ENCODE measurements around the gene RAMP2. TPM values are rescaled to one million over a fixed set of nuclear protein-coding genes. Genes with fewer than 3 reads are reported as not detected.

Gene RAMP2
- total and polyA plus RNA-seq, 2 of the 13 experiments (the other 11 are each of a cell fraction or from before 2014, with no cell fraction given): 1.4 to 5.2 TPM

DNA sequence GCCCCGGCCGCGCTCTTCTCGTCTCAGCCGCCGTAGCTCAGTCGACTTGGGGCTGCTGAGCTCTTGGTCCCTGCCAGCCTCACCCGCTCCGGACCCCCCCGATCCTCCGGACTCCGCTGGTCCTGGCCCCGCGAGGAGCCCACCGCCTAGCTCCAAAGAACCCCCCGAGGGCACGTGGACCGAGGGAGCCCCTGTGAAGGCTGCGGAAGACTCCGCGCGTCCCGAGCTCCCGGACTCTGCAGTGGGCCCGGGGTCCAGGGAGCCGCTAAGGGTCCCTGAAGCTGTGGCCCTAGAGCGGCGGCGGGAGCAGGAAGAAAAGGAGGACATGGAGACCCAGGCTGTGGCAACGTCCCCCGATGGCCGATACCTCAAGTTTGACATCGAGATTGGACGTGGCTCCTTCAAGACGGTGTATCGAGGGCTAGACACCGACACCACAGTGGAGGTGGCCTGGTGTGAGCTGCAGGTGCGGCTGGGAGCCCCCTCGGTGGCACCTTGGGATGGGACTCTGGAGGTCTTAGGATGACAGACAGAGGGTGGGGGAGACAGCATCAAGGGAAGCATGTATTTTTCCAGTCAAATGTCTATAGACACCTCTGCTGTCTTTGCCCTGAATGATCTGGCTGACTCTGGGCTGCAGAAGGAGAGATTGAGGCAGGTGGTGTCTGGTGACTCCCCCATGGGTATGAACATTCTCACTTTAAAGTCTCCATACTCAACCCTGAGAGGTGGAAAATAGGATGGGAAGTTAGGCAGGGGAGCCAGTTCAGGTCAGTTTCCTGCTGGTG lies 20.0 kb downstream of the RAMP2 start (continued):
- TF ChIP-seq PAX8 (CRISPR knock-in tag; IDR thresholded peaks at IDR 0.05; ENCODE audit: borderline replicate concordance) (0 out of 2 replicates have a peak, but pooled peaks have one; percentile 21), SNAPC5 (CRISPR knock-in tag; IDR thresholded peaks at IDR 0.05; ENCODE audit: borderline replicate concordance) (no peak), SNAPC2 (CRISPR knock-in tag; IDR thresholded peaks at IDR 0.05) (peak; percentile 81), SP2 (CRISPR knock-in tag; IDR thresholded peaks at IDR 0.05) (no peak), GTF3A (CRISPR knock-in tag; conservative IDR thresholded peaks at IDR 0.05) (no peak), ETV5 (CRISPR knock-in tag; IDR thresholded peaks at IDR 0.05; ENCODE audit: borderline replicate concordance) (no peak), YEATS2 (CRISPR knock-in tag; IDR thresholded peaks at IDR 0.05; ENCODE audit: borderline replicate concordance) (peak; percentile 13; the same call in 1 of the 2 replicates), ZNF580 (CRISPR knock-in tag; IDR thresholded peaks at IDR 0.05; ENCODE audit: borderline replicate concordance, low read depth) (0 out of 2 replicates have a peak, but pooled peaks have one; percentile 46), SYNCRIP (IDR thresholded peaks at IDR 0.05; ENCODE audit: insufficient read depth, low read depth, low read length) (no peak), ZFY (CRISPR knock-in tag; IDR thresholded peaks at IDR 0.05) (no peak), SP1 (IDR thresholded peaks at IDR 0.05) (no peak), SP1 (CRISPR knock-in tag; IDR thresholded peaks at IDR 0.05) (no peak), HIVEP1 (CRISPR knock-in tag; IDR thresholded peaks at IDR 0.05) (0 out of 2 replicates have a peak, but pooled peaks have one; percentile 24), ZBTB34 (CRISPR knock-in tag; IDR thresholded peaks at IDR 0.05) (0 out of 2 replicates have a peak, but pooled peaks have one; percentile 53), TIGD3 (CRISPR knock-in tag; IDR thresholded peaks at IDR 0.05; ENCODE audit: borderline replicate concordance) (no peak), KDM6A (CRISPR knock-in tag; IDR thresholded peaks at IDR 0.05; ENCODE audit: low read depth) (no peak), NFKB2 (CRISPR knock-in tag; IDR thresholded peaks at IDR 0.05; ENCODE audit: borderline replicate concordance) (no peak), ZNF292 (CRISPR knock-in tag; IDR thresholded peaks at IDR 0.05; ENCODE audit: borderline replicate concordance, low read depth) (no peak), ZNF569 (CRISPR knock-in tag; IDR thresholded peaks at IDR 0.05; ENCODE audit: borderline replicate concordance) (no peak), ZNF878 (CRISPR knock-in tag; IDR thresholded peaks at IDR 0.05) (0 out of 2 replicates have a peak, but pooled peaks have one; percentile 38)
- TF ChIP-seq, protein P1, sequence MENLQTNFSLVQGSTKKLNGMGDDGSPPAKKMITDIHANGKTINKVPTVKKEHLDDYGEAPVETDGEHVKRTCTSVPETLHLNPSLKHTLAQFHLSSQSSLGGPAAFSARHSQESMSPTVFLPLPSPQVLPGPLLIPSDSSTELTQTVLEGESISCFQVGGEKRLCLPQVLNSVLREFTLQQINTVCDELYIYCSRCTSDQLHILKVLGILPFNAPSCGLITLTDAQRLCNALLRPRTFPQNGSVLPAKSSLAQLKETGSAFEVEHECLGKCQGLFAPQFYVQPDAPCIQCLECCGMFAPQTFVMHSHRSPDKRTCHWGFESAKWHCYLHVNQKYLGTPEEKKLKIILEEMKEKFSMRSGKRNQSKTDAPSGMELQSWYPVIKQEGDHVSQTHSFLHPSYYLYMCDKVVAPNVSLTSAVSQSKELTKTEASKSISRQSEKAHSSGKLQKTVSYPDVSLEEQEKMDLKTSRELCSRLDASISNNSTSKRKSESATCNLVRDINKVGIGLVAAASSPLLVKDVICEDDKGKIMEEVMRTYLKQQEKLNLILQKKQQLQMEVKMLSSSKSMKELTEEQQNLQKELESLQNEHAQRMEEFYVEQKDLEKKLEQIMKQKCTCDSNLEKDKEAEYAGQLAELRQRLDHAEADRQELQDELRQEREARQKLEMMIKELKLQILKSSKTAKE (CRISPR knock-in tag; IDR thresholded peaks at IDR 0.05; ENCODE audit: borderline replicate concordance): no peak
- TF ChIP-seq, protein P2, sequence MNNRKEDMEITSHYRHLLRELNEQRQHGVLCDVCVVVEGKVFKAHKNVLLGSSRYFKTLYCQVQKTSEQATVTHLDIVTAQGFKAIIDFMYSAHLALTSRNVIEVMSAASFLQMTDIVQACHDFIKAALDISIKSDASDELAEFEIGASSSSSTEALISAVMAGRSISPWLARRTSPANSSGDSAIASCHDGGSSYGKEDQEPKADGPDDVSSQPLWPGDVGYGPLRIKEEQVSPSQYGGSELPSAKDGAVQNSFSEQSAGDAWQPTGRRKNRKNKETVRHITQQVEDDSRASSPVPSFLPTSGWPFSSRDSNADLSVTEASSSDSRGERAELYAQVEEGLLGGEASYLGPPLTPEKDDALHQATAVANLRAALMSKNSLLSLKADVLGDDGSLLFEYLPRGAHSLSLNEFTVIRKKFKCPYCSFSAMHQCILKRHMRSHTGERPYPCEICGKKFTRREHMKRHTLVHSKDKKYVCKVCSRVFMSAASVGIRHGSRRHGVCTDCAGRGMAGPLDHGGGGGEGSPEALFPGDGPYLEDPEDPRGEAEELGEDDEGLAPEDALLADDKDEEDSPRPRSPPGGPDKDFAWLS (CRISPR knock-in tag; IDR thresholded peaks at IDR 0.05; ENCODE audit: borderline replicate concordance): no peak
